HG02973 (cell line): ENCODE results near the gene DLGAP1.

Experiments
- ATAC-seq: cut with Tn5 transposase; IDR thresholded peaks from one replicate; pipeline ENCODE4 v1.9.1; 2021; ENCODE audit warnings: moderate library complexity; ENCODE audit not compliant: unreplicated experiment

Gene DLGAP1

GRCh38 chr18:3794537-3795348, 660.4 kb downstream of the DLGAP1 start:
- ATAC-seq: no peak

- no peak for ATAC-seq
Measured at GRCh38 chr18:3793545-3793944, 661.6 kb downstream of the DLGAP1 start.

GRCh38 chr18:3793111-3793510, 662.0 kb downstream of the DLGAP1 start:
- ATAC-seq: no peak

- no peak for ATAC-seq
Measured at GRCh38 chr18:3792711-3793110, 662.4 kb downstream of the DLGAP1 start.

- ATAC-seq: no peak
Measured at GRCh38 chr18:3791238-3791637, 663.9 kb downstream of the DLGAP1 start.

- no peak for ATAC-seq
Measured at GRCh38 chr18:3790703-3791102, 664.4 kb downstream of the DLGAP1 start.

- ATAC-seq: no peak
Measured at GRCh38 chr18:3789525-3789924, 665.6 kb downstream of the DLGAP1 start.

- no peak for ATAC-seq
Measured at GRCh38 chr18:3784949-3785348, 670.2 kb downstream of the DLGAP1 start.

GRCh38 chr18:3782901-3783300, 672.2 kb downstream of the DLGAP1 start:
- ATAC-seq: no peak

- no peak for ATAC-seq
Measured at GRCh38 chr18:3777719-3778118, 677.4 kb downstream of the DLGAP1 start.

- ATAC-seq: no peak
Measured at GRCh38 chr18:3777122-3777521, 678.0 kb downstream of the DLGAP1 start.

GRCh38 chr18:3775996-3776395, 679.1 kb downstream of the DLGAP1 start:
- ATAC-seq: no peak

- ATAC-seq: no peak
Measured at GRCh38 chr18:3773303-3773702, 681.8 kb downstream of the DLGAP1 start.

GRCh38 chr18:3771121-3771971, 683.8 kb downstream of the DLGAP1 start:
- peak; percentile 99 for ATAC-seq

GRCh38 chr18:3761266-3761665, 693.8 kb downstream of the DLGAP1 start:
- ATAC-seq: no peak

- ATAC-seq: no peak
Measured at GRCh38 chr18:3760741-3761140, 694.4 kb downstream of the DLGAP1 start.

- ATAC-seq: no peak
Measured at GRCh38 chr18:3759099-3759498, 696.0 kb downstream of the DLGAP1 start.

- ATAC-seq: no peak
Measured at GRCh38 chr18:3758531-3758930, 696.6 kb downstream of the DLGAP1 start.

- ATAC-seq: no peak
Measured at GRCh38 chr18:3757361-3757760, 697.7 kb downstream of the DLGAP1 start.

- ATAC-seq: no peak
Measured at GRCh38 chr18:3753106-3753505, 702.0 kb downstream of the DLGAP1 start.

- ATAC-seq: no peak
Measured at GRCh38 chr18:3748086-3748485, 707.0 kb downstream of the DLGAP1 start.
